Fibroblast of peridontal ligament (primary cell): ENCODE data around the gene AGAP1.
A peak's percentile ranks its signal among the peaks of the same experiment; 100 is the strongest.

Experiments
- DNase-seq: peaks from one replicate; pipeline ENCODE4 v3.0.0-alpha.2; 2010; ENCODE audit errors: extremely low read depth

Gene AGAP1

GRCh38 chr2:235988271-235989015, 494.6 kb downstream of the AGAP1 start:
- no peak for DNase-seq

GRCh38 chr2:235989591-235989990, 495.7 kb downstream of the AGAP1 start:
- no peak for DNase-seq

GRCh38 chr2:235990344-235990743, 496.5 kb downstream of the AGAP1 start:
- no peak for DNase-seq

- DNase-seq = no peak
These were observed 498.2 kb downstream of the AGAP1 start for GRCh38 chr2:235992024-235992423.

- DNase-seq = no peak
These were observed 502.6 kb downstream of the AGAP1 start for GRCh38 chr2:235996419-235996818.

- no peak for DNase-seq
These were observed 505.2 kb downstream of the AGAP1 start for GRCh38 chr2:235999011-235999410.

- DNase-seq = no peak
These were observed 507.5 kb downstream of the AGAP1 start for GRCh38 chr2:236001166-236001828.

- DNase-seq = no peak
These were observed 508.0 kb downstream of the AGAP1 start for GRCh38 chr2:236001854-236002253.

- DNase-seq = peak; percentile 3
These were observed 514.2 kb downstream of the AGAP1 start for GRCh38 chr2:236008006-236008405.

- DNase-seq = no peak
These were observed 515.0 kb downstream of the AGAP1 start for GRCh38 chr2:236008857-236009256.

GRCh38 chr2:236010920-236011685, 517.3 kb downstream of the AGAP1 start:
- DNase-seq = no peak

- no peak for DNase-seq
These were observed 518.3 kb downstream of the AGAP1 start for GRCh38 chr2:236012155-236012554.

- DNase-seq = no peak
These were observed 520.7 kb downstream of the AGAP1 start for GRCh38 chr2:236014408-236015131.

- no peak for DNase-seq
These were observed 521.3 kb downstream of the AGAP1 start for GRCh38 chr2:236015171-236015570.

GRCh38 chr2:236016496-236016895, 522.7 kb downstream of the AGAP1 start:
- DNase-seq = no peak

- DNase-seq = no peak
These were observed 523.6 kb downstream of the AGAP1 start for GRCh38 chr2:236017446-236017845.

GRCh38 chr2:236019434-236019833, 525.6 kb downstream of the AGAP1 start:
- DNase-seq = no peak

GRCh38 chr2:236021499-236022057, 527.7 kb downstream of the AGAP1 start:
- DNase-seq = peak; percentile 35

- DNase-seq = no peak
These were observed 528.3 kb downstream of the AGAP1 start for GRCh38 chr2:236022128-236022527.

- DNase-seq = no peak
These were observed 532.0 kb downstream of the AGAP1 start for GRCh38 chr2:236025892-236026291.

- DNase-seq = peak; percentile 50
These were observed 533.0 kb downstream of the AGAP1 start for GRCh38 chr2:236026841-236027240.

- DNase-seq = no peak
These were observed 534.2 kb downstream of the AGAP1 start for GRCh38 chr2:236028066-236028465.
